ENCODE measurements around the gene ACHE. TPM values are rescaled to one million over a fixed set of nuclear protein-coding genes. Genes with fewer than 3 reads are reported as not detected.
"Not testable (repeated sequence)": the region's sequence is repeated elsewhere in the genome, so short reads cannot be mapped to it uniquely, and the experiment has no call there.

Gene ACHE
- polyA plus RNA-seq, 1 of the 3 experiments (the other 2 are of a cell fraction), result 1.8 TPM

- no peak overlapping the region for H3K27ac ChIP-seq (ENCODE audit: low read depth in 2 of 2, low read length in 1 of 2)
- H3K4me1 ChIP-seq (ENCODE audit: control insufficient read depth in 1 of 2, insufficient read depth in 2 of 2, low read depth in 1 of 2, low read length in 1 of 2), result peaks cover 7% of the 10 kb centered on the region in 2 experiments; a peak in 2 of 4 replicates
- H3K36me3 ChIP-seq (replicated peaks in 1 of 2; ENCODE audit: control insufficient read depth in 1 of 2, insufficient read depth in 2 of 2, low read length in 1 of 2), result peaks cover 5% of the 10 kb centered on the region in 2 experiments
- H3K4me2 ChIP-seq, result no peak overlapping the region
- H3K79me2 ChIP-seq (ENCODE audit: insufficient read depth), result peaks cover 28% of the 10 kb centered on the region; the same call in 1 of the 2 replicates
- H3K9me3 ChIP-seq, result no peaks in the 10 kb centered on the region
- no peak overlapping the region for H3K4me3 ChIP-seq (ENCODE audit: low read depth in 2 of 2, low read length in 1 of 2)
- no peak overlapping the region for H3K9ac ChIP-seq
- ChIA-PET POLR2A (interaction anchor here (0.6 to 1.0 kb wide), 2 partner anchors 20 to 369 kb away, joined by 3 to 5 read pairs; partner anchors contain the start of gene SRRT), CTCF (interaction anchor here (0.6 to 19.3 kb wide), 8 partner anchors 28 to 373 kb away, joined by 3 to 398 read pairs (median 4); partner anchors contain the start of genes EPO and POP7)
- no peaks in the 10 kb centered on the region for H3K9me2 ChIP-seq
- no peak overlapping the region for H2AFZ ChIP-seq (ENCODE audit: low read depth)
- no peaks in the 10 kb centered on the region for H3K27me3 ChIP-seq (ENCODE audit: insufficient read depth)
- no peaks in the 10 kb centered on the region for H4K20me1 ChIP-seq (ENCODE audit: insufficient read depth)
- H3F3A ChIP-seq (replicated peaks; ENCODE audit: insufficient read depth), result peaks cover 4% of the 10 kb centered on the region
- TF ChIP-seq FOSL2 (IDR thresholded peaks at IDR 0.05; ENCODE audit: borderline replicate concordance, low read depth), result no peak
- TF ChIP-seq CHD2 (IDR thresholded peaks at IDR 0.05; ENCODE audit: low read length, partially characterized antibody), result no peak
- no peak for TF ChIP-seq RFX5 (IDR thresholded peaks at IDR 0.05; ENCODE audit: low read length)
- TF ChIP-seq GATA2 (CRISPR knock-in tag; IDR thresholded peaks at IDR 0.05), result no peak
- TF ChIP-seq MEF2A (IDR thresholded peaks at IDR 0.05; ENCODE audit: borderline replicate concordance, low read depth), result no peak
- TF ChIP-seq EZH2phosphoT487 (IDR thresholded peaks at IDR 0.05; ENCODE audit: borderline replicate concordance, low read depth), result no peak
- no peak for TF ChIP-seq PBX3 (IDR thresholded peaks at IDR 0.05)
- no peak for TF ChIP-seq USF1 (IDR thresholded peaks at IDR 0.05; ENCODE audit: borderline replicate concordance, low read depth)
- TF ChIP-seq, protein P1, sequence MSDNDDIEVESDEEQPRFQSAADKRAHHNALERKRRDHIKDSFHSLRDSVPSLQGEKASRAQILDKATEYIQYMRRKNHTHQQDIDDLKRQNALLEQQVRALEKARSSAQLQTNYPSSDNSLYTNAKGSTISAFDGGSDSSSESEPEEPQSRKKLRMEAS (IDR thresholded peaks at IDR 0.05; ENCODE audit: low read depth), result no peak
- no peak for TF ChIP-seq IRF3 (IDR thresholded peaks at IDR 0.05; ENCODE audit: low read depth, low read length)
- TF ChIP-seq ELF1 (IDR thresholded peaks at IDR 0.05), result no peak
- no peak for TF ChIP-seq CTCF (IDR thresholded peaks at IDR 0.05)
- no peak for TF ChIP-seq YY1 (IDR thresholded peaks at IDR 0.05; ENCODE audit: low read depth)
- TF ChIP-seq, protein P2, sequence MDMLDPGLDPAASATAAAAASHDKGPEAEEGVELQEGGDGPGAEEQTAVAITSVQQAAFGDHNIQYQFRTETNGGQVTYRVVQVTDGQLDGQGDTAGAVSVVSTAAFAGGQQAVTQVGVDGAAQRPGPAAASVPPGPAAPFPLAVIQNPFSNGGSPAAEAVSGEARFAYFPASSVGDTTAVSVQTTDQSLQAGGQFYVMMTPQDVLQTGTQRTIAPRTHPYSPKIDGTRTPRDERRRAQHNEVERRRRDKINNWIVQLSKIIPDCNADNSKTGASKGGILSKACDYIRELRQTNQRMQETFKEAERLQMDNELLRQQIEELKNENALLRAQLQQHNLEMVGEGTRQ (IDR thresholded peaks at IDR 0.05; ENCODE audit: borderline replicate concordance, low read depth, low read length), result no peak
- no peak for DNase-seq
- WGBS (ENCODE audit: low lambda C conversion rate), result 87% methylated on average over 10 of the region's 10 CpGs
Observed at GRCh38 chr7:100855515-100855914, 40.2 kb downstream of the ACHE start.

DNA sequence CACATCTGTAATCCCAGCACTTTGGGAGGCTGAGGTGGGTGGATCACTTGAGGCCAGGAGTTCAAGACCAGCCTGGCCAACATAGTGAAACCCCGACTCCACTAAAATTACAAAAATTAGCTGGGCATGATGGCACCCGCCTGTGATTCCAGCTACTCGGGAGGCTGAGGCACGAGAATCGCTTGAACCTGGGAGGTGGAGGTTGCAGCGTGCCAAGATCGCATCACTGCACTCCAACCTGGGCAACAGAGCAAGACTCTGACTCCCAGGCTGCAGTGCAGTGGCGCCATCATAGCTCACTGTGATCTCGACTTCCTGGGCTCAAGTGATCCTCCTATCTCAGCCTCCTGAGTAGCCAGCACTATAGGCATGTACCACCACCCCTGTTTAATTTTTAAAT is 40.8 kb downstream of the ACHE start:
- not testable (repeated sequence) for H3K27ac ChIP-seq (ENCODE audit: low read depth in 2 of 2, low read length in 1 of 2); H3K4me2 ChIP-seq; H2AFZ ChIP-seq (ENCODE audit: low read depth); H3K9ac ChIP-seq; H3K36me3 ChIP-seq (replicated peaks in 1 of 2; ENCODE audit: control insufficient read depth in 1 of 2, insufficient read depth in 2 of 2, low read length in 1 of 2); H3K27me3 ChIP-seq (ENCODE audit: insufficient read depth); H3K9me3 ChIP-seq; H3K9me2 ChIP-seq; H4K20me1 ChIP-seq (ENCODE audit: insufficient read depth); H3K4me3 ChIP-seq (ENCODE audit: low read depth in 2 of 2, low read length in 1 of 2); H3K4me1 ChIP-seq (ENCODE audit: control insufficient read depth in 1 of 2, insufficient read depth in 2 of 2, low read depth in 1 of 2, low read length in 1 of 2); DNase-seq; H3F3A ChIP-seq (replicated peaks; ENCODE audit: insufficient read depth)
- ChIA-PET POLR2A (interaction anchor here (1.0 kb wide), 1 partner anchor 20 kb away, joined by 5 read pairs; the partner anchor contains the start of gene SRRT), CTCF (interaction anchor here (1.1 to 19.3 kb wide), 7 partner anchors 10 to 222 kb away, joined by 3 to 398 read pairs (median 14); partner anchors contain the start of genes GIGYF1 and POP7)
- H3K79me2 ChIP-seq (ENCODE audit: insufficient read depth), result peaks cover 28% of the 10 kb centered on the region; the same call in 1 of the 2 replicates
- 96% methylated on average over 9 of the region's 9 CpGs for WGBS (ENCODE audit: low lambda C conversion rate)

Measured in SK-N-SH (cell line).